Neuron (in vitro differentiated cells): ENCODE measurements around the gene LYRM2.
A peak's percentile ranks its signal among the peaks of the same experiment; 100 is the strongest.
"Not testable (repeated sequence)": the region's sequence is repeated elsewhere in the genome, so short reads cannot be mapped to it uniquely, and the experiment has no call there.

Experiments used
- H2AFZ ChIP-seq: one replicate; pipeline ENCODE4 v1.6.1; 2013; ENCODE audit warnings: low read depth, mild to moderate bottlenecking, inconsistent platforms, low read length, moderate library complexity
- H3K27me3 ChIP-seq: one replicate; pipeline ENCODE4 v1.6.1; 2013; ENCODE audit warnings: low read length; ENCODE audit not compliant: insufficient read depth
- H3K36me3 ChIP-seq: one replicate; pipeline ENCODE4 v1.6.1; 2013; ENCODE audit warnings: low read length; ENCODE audit not compliant: insufficient read depth
- H3K4me1 ChIP-seq: one replicate; pipeline ENCODE4 v1.6.1; 2013; ENCODE audit warnings: low read length; ENCODE audit not compliant: insufficient read depth
- H3K4me3 ChIP-seq: 2 replicates; pipeline ENCODE4 v1.5.1; 2013; ENCODE audit warnings: mild to moderate bottlenecking, low read length, moderate library complexity
- H3K9me3 ChIP-seq: one replicate; pipeline ENCODE4 v1.6.1; 2013; ENCODE audit warnings: low read length

The LYRM2 gene

DNA sequence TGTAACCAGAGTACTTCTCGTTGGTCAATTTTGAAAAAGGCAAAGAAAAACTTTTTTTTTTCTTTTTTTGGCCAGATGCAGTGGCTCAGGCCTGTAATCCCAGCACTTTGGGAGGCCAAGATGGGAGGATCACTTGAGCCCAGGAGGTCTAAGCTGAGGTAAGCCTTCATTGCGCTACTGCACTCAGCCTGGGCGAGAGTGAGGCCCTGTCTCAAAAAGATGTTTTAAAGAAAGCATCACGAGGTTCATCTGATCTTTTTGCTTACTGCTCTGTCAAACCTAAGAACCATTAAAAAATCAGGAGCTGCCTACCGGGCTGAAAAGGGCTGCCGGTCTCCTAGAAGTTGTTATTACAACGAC is 607 bp downstream of the LYRM2 start:
- peak overlapping the region; percentile 57 for H2AFZ ChIP-seq
- peaks cover 41% of the 10 kb centered on the region for H3K36me3 ChIP-seq
- H3K4me1 ChIP-seq, result peaks cover 15% of the 10 kb centered on the region
- no peaks in the 10 kb centered on the region for H3K9me3 ChIP-seq
- no peaks in the 10 kb centered on the region for H3K27me3 ChIP-seq
- peak overlapping the region; percentile 69 for H3K4me3 ChIP-seq

- not testable (repeated sequence) for H3K4me3 ChIP-seq, H3K9me3 ChIP-seq, H2AFZ ChIP-seq, H3K27me3 ChIP-seq
- H3K36me3 ChIP-seq, result peaks cover 42% of the 10 kb centered on the region
- H3K4me1 ChIP-seq, result peaks cover 13% of the 10 kb centered on the region
Observed at GRCh38 chr6:89636412-89636811, 2.1 kb downstream of the LYRM2 start.

DNA sequence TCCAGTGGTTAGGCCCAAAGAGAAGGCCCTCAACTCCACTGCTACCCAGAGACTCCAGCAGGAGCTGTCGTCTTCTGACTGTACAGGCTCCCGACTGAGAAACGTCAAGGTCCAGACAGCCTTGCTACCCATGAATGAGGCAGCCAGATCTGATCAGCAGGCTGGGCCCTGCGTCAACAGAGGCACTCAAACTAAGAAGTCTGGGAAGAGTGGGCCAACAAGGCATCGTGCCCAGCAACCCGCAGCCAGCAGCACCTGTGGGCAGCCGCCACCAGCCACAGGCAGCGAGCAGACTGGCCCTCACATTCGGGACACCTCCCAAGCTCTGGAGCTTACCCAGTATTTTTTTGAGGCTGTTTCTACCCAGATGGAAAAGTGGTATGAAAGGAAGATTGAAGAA is 8.1 kb downstream of the LYRM2 start:
- Histone ChIP-seq H3K36me3 (peaks cover 77% of the 10 kb centered on the region), H3K4me1 (no peaks in the 10 kb centered on the region), H3K4me3 (no peak overlapping the region), H3K9me3 (no peaks in the 10 kb centered on the region), H3K27me3 (no peaks in the 10 kb centered on the region), H2AFZ (no peak overlapping the region)

GRCh38 chr6:89623749-89624148 is 14.8 kb downstream of the LYRM2 start:
- H3K36me3 ChIP-seq, result peaks cover 67% of the 10 kb centered on the region
- no peaks in the 10 kb centered on the region for H3K4me1 ChIP-seq

GRCh38 chr6:89619567-89619966 is 19.0 kb downstream of the LYRM2 start:
- Histone ChIP-seq H2AFZ (no peak overlapping the region), H3K9me3 (no peaks in the 10 kb centered on the region), H3K36me3 (peaks cover 63% of the 10 kb centered on the region), H3K27me3 (no peaks in the 10 kb centered on the region), H3K4me1 (no peaks in the 10 kb centered on the region), H3K4me3 (no peak overlapping the region)

More at GRCh38 chr6:89623749-89624148, 14.8 kb downstream of the LYRM2 start:
- Histone ChIP-seq H3K4me3 (no peak overlapping the region), H3K27me3 (no peaks in the 10 kb centered on the region), H2AFZ (no peak overlapping the region), H3K9me3 (no peaks in the 10 kb centered on the region)

GRCh38 chr6:89618026-89618425 is 20.5 kb downstream of the LYRM2 start:
- no peak overlapping the region for H2AFZ ChIP-seq
- H3K4me3 ChIP-seq, result no peak overlapping the region
- no peaks in the 10 kb centered on the region for H3K9me3 ChIP-seq
- H3K36me3 ChIP-seq, result peaks cover 48% of the 10 kb centered on the region
- H3K27me3 ChIP-seq, result no peaks in the 10 kb centered on the region
- no peaks in the 10 kb centered on the region for H3K4me1 ChIP-seq

- no peak overlapping the region for H3K4me3 ChIP-seq
- peaks cover 43% of the 10 kb centered on the region for H3K36me3 ChIP-seq
- H3K4me1 ChIP-seq, result no peaks in the 10 kb centered on the region
- H2AFZ ChIP-seq, result no peak overlapping the region
- H3K9me3 ChIP-seq, result no peaks in the 10 kb centered on the region
- no peaks in the 10 kb centered on the region for H3K27me3 ChIP-seq
Observed at GRCh38 chr6:89616531-89616930, 22.0 kb downstream of the LYRM2 start.

DNA sequence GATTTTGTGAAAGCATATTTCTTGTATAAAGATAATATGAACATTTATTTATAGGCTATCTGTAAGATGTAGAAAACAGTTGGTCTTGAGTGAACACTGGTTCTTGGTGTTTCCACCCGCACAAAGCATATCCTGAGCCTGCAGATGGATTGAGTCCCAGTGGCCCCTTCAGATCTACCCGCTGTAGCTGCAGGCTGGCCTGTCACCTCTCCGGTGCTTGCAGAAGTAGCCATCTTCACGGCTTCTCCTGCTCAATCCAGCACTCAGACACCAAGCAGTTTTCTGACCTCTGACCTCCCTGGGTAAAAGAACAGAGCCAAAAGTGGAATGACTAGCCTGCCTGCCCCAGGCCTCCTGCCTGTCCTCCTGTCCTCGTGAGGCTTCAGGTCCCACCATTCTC is 22.7 kb downstream of the LYRM2 start:
- Histone ChIP-seq H3K36me3 (peaks cover 44% of the 10 kb centered on the region), H3K4me3 (no peak overlapping the region), H3K27me3 (no peaks in the 10 kb centered on the region), H3K9me3 (no peaks in the 10 kb centered on the region), H3K4me1 (no peaks in the 10 kb centered on the region), H2AFZ (no peak overlapping the region)

DNA sequence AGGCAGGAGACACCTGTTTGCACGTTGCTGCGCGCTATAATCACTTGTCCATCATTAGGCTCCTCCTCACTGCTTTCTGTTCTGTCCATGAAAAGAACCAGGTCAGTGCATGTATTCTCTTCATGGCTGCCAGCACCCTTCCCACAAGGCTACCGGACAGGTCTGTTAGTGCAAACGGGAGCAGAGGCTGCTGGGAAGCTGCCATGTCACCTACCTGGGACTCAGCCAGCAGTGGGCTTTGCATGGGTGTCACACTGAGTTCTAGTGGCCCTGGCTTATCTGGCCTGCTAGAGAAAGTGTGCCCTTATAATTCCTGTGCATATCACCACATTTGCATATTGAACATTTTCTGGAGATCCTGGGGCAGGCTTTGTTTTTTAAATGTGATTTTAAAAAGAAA is 24.8 kb downstream of the LYRM2 start:
- Histone ChIP-seq H2AFZ (no peak overlapping the region), H3K36me3 (peaks cover 49% of the 10 kb centered on the region), H3K27me3 (no peaks in the 10 kb centered on the region), H3K4me3 (no peak overlapping the region), H3K9me3 (no peaks in the 10 kb centered on the region), H3K4me1 (no peaks in the 10 kb centered on the region)

- no peaks in the 10 kb centered on the region for H3K4me1 ChIP-seq
- no peak overlapping the region for H3K4me3 ChIP-seq
- no peaks in the 10 kb centered on the region for H3K27me3 ChIP-seq
- no peak overlapping the region for H2AFZ ChIP-seq
- no peaks in the 10 kb centered on the region for H3K9me3 ChIP-seq
- H3K36me3 ChIP-seq, result peaks cover 46% of the 10 kb centered on the region
Observed at GRCh38 chr6:89612121-89612520, 26.4 kb downstream of the LYRM2 start.

DNA sequence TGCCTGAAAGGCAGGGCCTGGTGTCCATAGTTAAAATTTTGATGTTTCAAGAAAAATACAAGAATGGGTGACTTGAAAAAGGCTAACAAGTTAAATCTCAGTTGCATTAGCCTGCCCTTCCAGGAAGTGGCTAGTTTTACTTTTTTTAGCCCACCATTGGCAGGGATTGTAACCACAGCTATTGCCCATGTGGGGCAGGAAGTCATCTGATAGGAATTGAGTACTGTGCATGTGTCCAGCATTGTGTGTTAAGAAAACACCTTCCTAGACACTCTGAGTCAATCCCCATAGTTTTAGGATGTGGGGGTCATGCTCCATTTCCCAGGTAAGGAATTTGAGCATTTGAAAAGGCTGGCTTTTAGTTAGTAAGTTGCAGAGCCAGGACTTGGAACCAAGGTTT is 26.9 kb downstream of the LYRM2 start:
- H3K9me3 ChIP-seq, result no peaks in the 10 kb centered on the region
- no peak overlapping the region for H3K4me3 ChIP-seq
- H3K36me3 ChIP-seq, result peaks cover 42% of the 10 kb centered on the region
- no peaks in the 10 kb centered on the region for H3K4me1 ChIP-seq
- H3K27me3 ChIP-seq, result no peaks in the 10 kb centered on the region
- H2AFZ ChIP-seq, result no peak overlapping the region

- no peaks in the 10 kb centered on the region for H3K4me1 ChIP-seq
- no peaks in the 10 kb centered on the region for H3K9me3 ChIP-seq
- H2AFZ ChIP-seq, result no peak overlapping the region
- H3K27me3 ChIP-seq, result no peaks in the 10 kb centered on the region
- H3K36me3 ChIP-seq, result peaks cover 41% of the 10 kb centered on the region
- H3K4me3 ChIP-seq, result no peak overlapping the region
Observed at GRCh38 chr6:89610149-89610642, 28.4 kb downstream of the LYRM2 start.

GRCh38 chr6:89605861-89606260 is 32.7 kb downstream of the LYRM2 start:
- no peak overlapping the region for H3K4me3 ChIP-seq
- peaks cover 43% of the 10 kb centered on the region for H3K36me3 ChIP-seq
- no peaks in the 10 kb centered on the region for H3K4me1 ChIP-seq
- no peak overlapping the region for H2AFZ ChIP-seq
- H3K27me3 ChIP-seq, result no peaks in the 10 kb centered on the region
- H3K9me3 ChIP-seq, result no peaks in the 10 kb centered on the region

- Histone ChIP-seq H3K9me3 (no peaks in the 10 kb centered on the region), H2AFZ (no peak overlapping the region), H3K4me3 (no peak overlapping the region), H3K4me1 (no peaks in the 10 kb centered on the region), H3K36me3 (peaks cover 37% of the 10 kb centered on the region), H3K27me3 (no peaks in the 10 kb centered on the region)
Observed at GRCh38 chr6:89604653-89605052, 33.9 kb downstream of the LYRM2 start.
